Cerebellar nuclear complex (tissue), 1 donor: ENCODE results near the gene HMGN1.

Experiments used
- DNase-seq, 2 experiments: peaks; one replicate each; lab custom pipeline; 2025; lab: John Stamatoyannopoulos, UW

Gene HMGN1

GRCh38 chr21:39296891-39297290 lies 52.0 kb downstream of the HMGN1 start:
- no peak for DNase-seq
